Stromal cell of bone marrow (primary cell): ENCODE measurements around the gene TYK2.
"Not testable (repeated sequence)": the region's sequence is repeated elsewhere in the genome, so short reads cannot be mapped to it uniquely, and the experiment has no call there.

ENCODE experiments used
- DNase-seq: peaks from one replicate; pipeline ENCODE4 v3.0.0-alpha.2; 2012; ENCODE audit warnings: low read depth

The TYK2 gene

GRCh38 chr19:10372690-10373089 lies 7.7 kb downstream of the TYK2 start:
- no peak for DNase-seq

- no peak for DNase-seq
These were observed 12.1 kb downstream of the TYK2 start for GRCh38 chr19:10368101-10368803.

- not testable (repeated sequence) for DNase-seq
These were observed 13.3 kb downstream of the TYK2 start for GRCh38 chr19:10366950-10367512.

GRCh38 chr19:10365518-10365917 lies 14.9 kb downstream of the TYK2 start:
- no peak for DNase-seq

- DNase-seq: no peak
These were observed 15.7 kb downstream of the TYK2 start for GRCh38 chr19:10364644-10365043.

DNA sequence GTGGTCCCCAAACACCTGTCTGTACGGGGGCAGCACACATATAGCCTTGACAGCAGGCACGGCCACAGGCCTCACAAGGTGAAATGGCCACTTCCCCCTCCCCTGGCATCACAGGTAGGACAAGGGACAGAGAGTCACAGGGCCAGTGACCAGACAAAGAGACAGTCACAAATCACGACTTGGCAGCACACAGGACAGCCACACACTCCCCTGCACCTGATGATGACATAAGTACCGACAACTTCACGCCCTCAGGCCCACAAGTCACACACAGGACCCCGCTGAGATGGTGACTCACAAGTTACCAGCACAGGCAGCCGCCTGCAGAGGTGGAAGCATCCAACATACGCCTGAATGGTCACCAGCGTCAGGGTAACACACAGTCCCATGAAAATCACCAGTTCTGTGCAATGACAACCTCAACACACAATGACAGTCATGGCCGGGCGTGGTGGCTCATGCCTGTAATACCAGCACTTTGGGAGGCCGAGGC lies 16.5 kb downstream of the TYK2 start:
- DNase-seq: no peak

DNA sequence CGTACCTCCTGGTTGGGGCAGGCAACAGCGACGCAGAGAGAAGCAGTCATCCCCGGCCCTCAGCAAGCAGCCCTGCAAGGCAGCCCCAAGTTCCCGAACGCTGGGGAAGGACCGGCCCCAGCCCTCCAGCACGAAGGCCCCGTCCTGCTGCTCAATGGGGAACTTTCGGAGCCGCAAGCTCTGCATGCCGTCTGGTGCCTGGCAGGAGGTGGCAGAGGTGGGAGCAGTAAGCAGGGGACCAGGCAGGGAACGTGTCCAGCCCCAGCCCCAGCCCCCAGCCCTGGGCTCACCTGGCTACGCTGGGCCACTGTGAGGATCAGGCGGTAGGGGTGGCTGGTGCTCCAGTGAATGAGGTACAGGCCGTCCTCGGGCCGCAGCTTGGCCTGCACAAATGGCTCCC lies 18.1 kb downstream of the TYK2 start:
- no peak for DNase-seq

GRCh38 chr19:10361569-10362011 lies 18.8 kb downstream of the TYK2 start:
- no peak for DNase-seq

- no peak for DNase-seq
These were observed 23.9 kb downstream of the TYK2 start for GRCh38 chr19:10356431-10356830.

DNA sequence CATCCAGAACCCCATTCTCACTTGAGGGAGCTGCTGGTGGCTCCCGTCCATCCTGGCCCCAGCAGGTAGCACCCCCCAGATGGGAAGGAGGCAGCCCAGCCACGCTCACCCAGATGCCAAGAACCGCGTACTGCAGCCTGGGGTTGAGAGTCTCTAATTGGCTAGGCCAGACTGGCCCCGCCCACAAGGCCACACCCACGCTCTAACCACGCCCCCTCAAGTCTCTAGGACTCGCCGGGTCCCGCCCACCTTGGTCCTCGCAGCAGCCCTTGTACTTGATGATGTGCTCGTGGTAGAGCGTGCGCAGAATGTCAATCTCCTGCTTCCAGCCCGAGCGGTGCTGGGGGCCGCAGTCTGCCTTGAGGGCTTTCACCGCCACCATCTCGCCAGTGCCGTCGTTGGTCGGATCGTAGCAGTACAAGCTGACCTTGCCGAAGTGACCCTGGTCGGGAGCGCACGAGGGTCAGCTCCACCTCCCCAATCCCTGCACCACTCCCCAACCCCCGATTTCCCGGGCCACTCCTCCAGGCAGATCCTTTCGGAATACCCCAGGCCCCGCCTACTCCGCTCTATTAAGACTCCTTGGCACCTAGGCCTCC lies 26.5 kb downstream of the TYK2 start:
- DNase-seq: no peak

- DNase-seq: no peak
These were observed 27.4 kb downstream of the TYK2 start for GRCh38 chr19:10352764-10353671.

- no peak for DNase-seq
These were observed 33.9 kb downstream of the TYK2 start for GRCh38 chr19:10346509-10346908.

GRCh38 chr19:10344780-10345179 lies 35.6 kb downstream of the TYK2 start:
- no peak for DNase-seq

GRCh38 chr19:10343495-10343894 lies 36.9 kb downstream of the TYK2 start:
- no peak for DNase-seq

DNA sequence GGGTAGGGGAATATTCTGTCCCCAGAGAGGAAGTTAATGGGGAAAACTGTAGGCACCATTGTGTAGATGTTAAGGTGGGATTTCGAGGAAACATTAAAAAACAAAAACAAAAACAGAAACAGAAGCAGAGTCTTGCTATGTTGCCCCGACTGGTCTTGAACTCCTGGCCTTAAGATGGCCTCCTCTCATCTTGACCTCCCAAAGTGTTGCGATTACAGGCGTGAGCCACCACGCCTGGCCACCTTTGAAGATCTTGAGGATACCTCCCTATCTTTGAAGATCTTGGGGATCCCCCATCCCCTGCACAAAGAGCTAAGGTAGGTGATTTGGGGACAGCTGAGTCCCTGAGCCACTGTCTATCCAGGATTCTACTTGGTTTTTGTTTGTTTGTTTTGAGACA lies 40.4 kb downstream of the TYK2 start:
- DNase-seq: no peak

GRCh38 chr19:10339380-10339960 lies 40.9 kb downstream of the TYK2 start, which contains the start of gene ICAM3:
Gene ICAM3, minus strand, starts transcription at chr19:10339624. Its CDS starts 10 bp downstream, at chr19:10339614.
- no peak for DNase-seq

- DNase-seq: no peak
These were observed 41.4 kb downstream of the TYK2 start for GRCh38 chr19:10338940-10339339.

DNA sequence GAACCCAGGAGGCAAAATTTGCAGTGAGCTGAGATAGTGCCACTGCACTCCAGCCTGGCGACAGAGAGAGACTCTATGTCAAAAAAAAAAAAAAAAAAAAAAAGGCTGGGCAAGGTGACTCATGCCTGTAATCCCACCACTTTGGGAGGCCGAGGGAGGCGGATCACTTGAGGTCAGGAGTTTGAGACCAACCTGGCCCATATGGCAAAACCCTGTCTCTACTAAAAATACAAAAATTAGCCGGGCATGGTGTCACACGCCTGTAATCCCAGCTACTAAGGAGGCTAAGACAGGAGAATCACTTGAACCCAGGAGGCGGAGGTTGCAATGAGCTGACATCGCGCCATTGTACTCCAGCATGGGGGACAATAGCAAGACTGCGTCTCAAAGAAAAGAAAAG lies 43.6 kb downstream of the TYK2 start:
- DNase-seq: not testable (repeated sequence)

GRCh38 chr19:10335352-10335985 lies 44.9 kb downstream of the TYK2 start:
- DNase-seq: no peak

GRCh38 chr19:10334588-10335351 lies 45.6 kb downstream of the TYK2 start:
- DNase-seq: peak; percentile 92
